ENCODE results near the gene STX8.

Gene STX8

GRCh38 chr17:9512323-9513168, 63.1 kb downstream of the STX8 start:
- Histone ChIP-seq H3K36me3 (ENCODE audit: control insufficient read depth, insufficient read depth, low read length) (no peaks in the 10 kb centered on the region), H3K27ac (ENCODE audit: low read depth, low read length, severe bottlenecking) (no peak overlapping the region), H3K9me3 (ENCODE audit: control insufficient read depth, low read length) (peaks cover 6% of the 10 kb centered on the region), H3K4me1 (ENCODE audit: control insufficient read depth, insufficient read depth, low read length, poor library complexity, severe bottlenecking) (no peaks in the 10 kb centered on the region), H3K4me3 (ENCODE audit: extremely low read depth, insufficient read depth, low read length, poor library complexity, severe bottlenecking) (no peak overlapping the region)
- WGBS, 2 experiments (ENCODE audit: insufficient coverage in 2 of 2) = 70 to 79% methylated on average over 3 of the region's 4 CpGs

- Histone ChIP-seq H3K36me3 (ENCODE audit: control insufficient read depth, insufficient read depth, low read length) (no peaks in the 10 kb centered on the region), H3K4me3 (ENCODE audit: extremely low read depth, insufficient read depth, low read length, poor library complexity, severe bottlenecking) (no peak overlapping the region), H3K9me3 (ENCODE audit: control insufficient read depth, low read length) (peaks cover 6% of the 10 kb centered on the region), H3K4me1 (ENCODE audit: control insufficient read depth, insufficient read depth, low read length, poor library complexity, severe bottlenecking) (no peaks in the 10 kb centered on the region), H3K27ac (ENCODE audit: low read depth, low read length, severe bottlenecking) (no peak overlapping the region)
- WGBS, 2 experiments (ENCODE audit: insufficient coverage in 2 of 2) = no CpG with 5 or more reads among the region's 1 CpG
Observed at GRCh38 chr17:9509236-9509816, 66.3 kb downstream of the STX8 start.

- no peaks in the 10 kb centered on the region for H3K36me3 ChIP-seq (ENCODE audit: control insufficient read depth, insufficient read depth, low read length)
- WGBS, 2 experiments (ENCODE audit: insufficient coverage in 2 of 2) = 85 to 90% methylated on average over 3 to 5 of the region's 5 CpGs
- no peaks in the 10 kb centered on the region for H3K4me1 ChIP-seq (ENCODE audit: control insufficient read depth, insufficient read depth, low read length, poor library complexity, severe bottlenecking)
Observed at GRCh38 chr17:9499041-9499440, 76.6 kb downstream of the STX8 start.

GRCh38 chr17:9498490-9498889, 77.1 kb downstream of the STX8 start:
- Histone ChIP-seq H3K27ac (ENCODE audit: low read depth, low read length, severe bottlenecking) (no peak overlapping the region), H3K4me3 (ENCODE audit: extremely low read depth, insufficient read depth, low read length, poor library complexity, severe bottlenecking) (no peak overlapping the region), H3K9me3 (ENCODE audit: control insufficient read depth, low read length) (no peaks in the 10 kb centered on the region), H3K36me3 (ENCODE audit: control insufficient read depth, insufficient read depth, low read length) (no peaks in the 10 kb centered on the region), H3K4me1 (ENCODE audit: control insufficient read depth, insufficient read depth, low read length, poor library complexity, severe bottlenecking) (no peaks in the 10 kb centered on the region)
- 50% methylated on average over 1 of the region's 3 CpGs; no CpG with 5 or more reads in 1 of the 2 experiments for WGBS, 2 experiments (ENCODE audit: insufficient coverage in 2 of 2)

More at GRCh38 chr17:9499041-9499440, 76.6 kb downstream of the STX8 start:
- Histone ChIP-seq H3K27ac (ENCODE audit: low read depth, low read length, severe bottlenecking) (no peak overlapping the region), H3K9me3 (ENCODE audit: control insufficient read depth, low read length) (no peaks in the 10 kb centered on the region), H3K4me3 (ENCODE audit: extremely low read depth, insufficient read depth, low read length, poor library complexity, severe bottlenecking) (no peak overlapping the region)

- no peaks in the 10 kb centered on the region for H3K9me3 ChIP-seq (ENCODE audit: control insufficient read depth, low read length)
- no CpG with 5 or more reads among the region's 5 CpGs for WGBS, 2 experiments (ENCODE audit: insufficient coverage in 2 of 2)
Observed at GRCh38 chr17:9488556-9488955, 87.1 kb downstream of the STX8 start.

GRCh38 chr17:9487406-9487805, 88.2 kb downstream of the STX8 start:
- peaks cover 4% of the 10 kb centered on the region for H3K36me3 ChIP-seq (ENCODE audit: control insufficient read depth, insufficient read depth, low read length)
- no peak overlapping the region for H3K27ac ChIP-seq (ENCODE audit: low read depth, low read length, severe bottlenecking)
- H3K4me3 ChIP-seq (ENCODE audit: extremely low read depth, insufficient read depth, low read length, poor library complexity, severe bottlenecking) = no peak overlapping the region
- WGBS, 2 experiments (ENCODE audit: insufficient coverage in 2 of 2) = 100% methylated on average over 1 to 5 of the region's 7 CpGs
- H3K9me3 ChIP-seq (ENCODE audit: control insufficient read depth, low read length) = no peaks in the 10 kb centered on the region
- no peaks in the 10 kb centered on the region for H3K4me1 ChIP-seq (ENCODE audit: control insufficient read depth, insufficient read depth, low read length, poor library complexity, severe bottlenecking)

More at GRCh38 chr17:9488556-9488955, 87.1 kb downstream of the STX8 start:
- Histone ChIP-seq H3K36me3 (ENCODE audit: control insufficient read depth, insufficient read depth, low read length) (peaks cover 4% of the 10 kb centered on the region), H3K4me3 (ENCODE audit: extremely low read depth, insufficient read depth, low read length, poor library complexity, severe bottlenecking) (no peak overlapping the region), H3K27ac (ENCODE audit: low read depth, low read length, severe bottlenecking) (no peak overlapping the region), H3K4me1 (ENCODE audit: control insufficient read depth, insufficient read depth, low read length, poor library complexity, severe bottlenecking) (no peaks in the 10 kb centered on the region)

- WGBS, 2 experiments (ENCODE audit: insufficient coverage in 2 of 2) = 86 to 100% methylated on average over 1 to 2 of the region's 2 CpGs
- no peak overlapping the region for H3K4me3 ChIP-seq (ENCODE audit: extremely low read depth, insufficient read depth, low read length, poor library complexity, severe bottlenecking)
- no peaks in the 10 kb centered on the region for H3K9me3 ChIP-seq (ENCODE audit: control insufficient read depth, low read length)
- H3K4me1 ChIP-seq (ENCODE audit: control insufficient read depth, insufficient read depth, low read length, poor library complexity, severe bottlenecking) = no peaks in the 10 kb centered on the region
- no peaks in the 10 kb centered on the region for H3K36me3 ChIP-seq (ENCODE audit: control insufficient read depth, insufficient read depth, low read length)
- no peak overlapping the region for H3K27ac ChIP-seq (ENCODE audit: low read depth, low read length, severe bottlenecking)
Observed at GRCh38 chr17:9484789-9485188, 90.8 kb downstream of the STX8 start.

GRCh38 chr17:9479964-9480363, 95.7 kb downstream of the STX8 start:
- H3K27ac ChIP-seq (ENCODE audit: low read depth, low read length, severe bottlenecking) = no peak overlapping the region
- no peaks in the 10 kb centered on the region for H3K4me1 ChIP-seq (ENCODE audit: control insufficient read depth, insufficient read depth, low read length, poor library complexity, severe bottlenecking)
- WGBS, 2 experiments (ENCODE audit: insufficient coverage in 2 of 2) = 83 to 89% methylated on average over 1 to 2 of the region's 4 CpGs
- no peak overlapping the region for H3K4me3 ChIP-seq (ENCODE audit: extremely low read depth, insufficient read depth, low read length, poor library complexity, severe bottlenecking)
- H3K36me3 ChIP-seq (ENCODE audit: control insufficient read depth, insufficient read depth, low read length) = no peaks in the 10 kb centered on the region
- no peaks in the 10 kb centered on the region for H3K9me3 ChIP-seq (ENCODE audit: control insufficient read depth, low read length)

GRCh38 chr17:9478889-9479288, 96.7 kb downstream of the STX8 start:
- H3K4me1 ChIP-seq (ENCODE audit: control insufficient read depth, insufficient read depth, low read length, poor library complexity, severe bottlenecking) = no peaks in the 10 kb centered on the region
- no peaks in the 10 kb centered on the region for H3K9me3 ChIP-seq (ENCODE audit: control insufficient read depth, low read length)
- no peak overlapping the region for H3K4me3 ChIP-seq (ENCODE audit: extremely low read depth, insufficient read depth, low read length, poor library complexity, severe bottlenecking)
- H3K27ac ChIP-seq (ENCODE audit: low read depth, low read length, severe bottlenecking) = no peak overlapping the region
- no peaks in the 10 kb centered on the region for H3K36me3 ChIP-seq (ENCODE audit: control insufficient read depth, insufficient read depth, low read length)
- WGBS, 2 experiments (ENCODE audit: insufficient coverage in 2 of 2) = 100% methylated on average over 1 of the region's 3 CpGs; no CpG with 5 or more reads in 1 of the 2 experiments

- H3K27ac ChIP-seq (ENCODE audit: low read depth, low read length, severe bottlenecking) = no peak overlapping the region
- no peaks in the 10 kb centered on the region for H3K9me3 ChIP-seq (ENCODE audit: control insufficient read depth, low read length)
- H3K4me3 ChIP-seq (ENCODE audit: extremely low read depth, insufficient read depth, low read length, poor library complexity, severe bottlenecking) = no peak overlapping the region
- H3K4me1 ChIP-seq (ENCODE audit: control insufficient read depth, insufficient read depth, low read length, poor library complexity, severe bottlenecking) = no peaks in the 10 kb centered on the region
- no peaks in the 10 kb centered on the region for H3K36me3 ChIP-seq (ENCODE audit: control insufficient read depth, insufficient read depth, low read length)
- 96 to 100% methylated on average over 2 to 4 of the region's 4 CpGs for WGBS, 2 experiments (ENCODE audit: insufficient coverage in 2 of 2)
Observed at GRCh38 chr17:9475101-9475658, 100.4 kb downstream of the STX8 start.
